OCI-LY3 (cell line): Measurements from ENCODE around the gene AKAP6.

ENCODE experiments used
- CTCF ChIP-seq: fragments of 200-600, 300-600 bp; sonication (generic); IDR thresholded peaks from 2 replicates; pipeline ENCODE4 v1.5.1; 2014; ENCODE audit warnings: antibody characterized with exemption, low read length, low read depth
- EZH2phosphoT487 ChIP-seq: fragments of 200-600 bp; shearing (Covaris generic); IDR thresholded peaks from 2 replicates; pipeline ENCODE4 v1.6.1; 2018; ENCODE audit warnings: antibody characterized with exemption, mixed run types, low read depth

GRCh38 chr14:32639208-32639607 is 310.1 kb downstream of the AKAP6 start:
- TF ChIP-seq CTCF, result no peak
- no peak for TF ChIP-seq EZH2phosphoT487
